Neural crest cell (in vitro differentiated cells): ENCODE data around the gene DYNLL1. TPM values are rescaled to one million over a fixed set of nuclear protein-coding genes. Genes with fewer than 3 reads are reported as not detected.

ENCODE experiments used
- DNase-seq: peaks from one replicate; pipeline ENCODE4 v3.0.0; 2021; ENCODE audit warnings: low read depth, mixed read lengths, low spot score
- H3K27ac Mint-ChIP-seq: one replicate; pipeline ENCODE4 v1.8.0; 2021; ENCODE audit warnings: mild to moderate bottlenecking, mixed read lengths; ENCODE audit not compliant: unreplicated experiment
- H3K27me3 Mint-ChIP-seq: 2 replicates; pipeline ENCODE4 v1.8.0; 2021; ENCODE audit warnings: low read depth, mild to moderate bottlenecking, mixed read lengths
- H3K36me3 Mint-ChIP-seq: 2 replicates; pipeline ENCODE4 v1.8.0; 2021; ENCODE audit warnings: low read depth, mild to moderate bottlenecking, mixed read lengths
- H3K4me1 Mint-ChIP-seq: 2 replicates; pipeline ENCODE4 v1.8.0; 2021; ENCODE audit warnings: mixed read lengths
- H3K4me3 Mint-ChIP-seq: one replicate; pipeline ENCODE4 v1.8.0; 2021; ENCODE audit warnings: mild to moderate bottlenecking, mixed read lengths
- H3K9me3 Mint-ChIP-seq: 2 replicates; pipeline ENCODE4 v1.8.0; 2021; ENCODE audit warnings: mixed read lengths
- CTCF ChIP-seq: fragments of 200-600 bp; sonication (generic); conservative IDR thresholded peaks from 2 replicates; pipeline ENCODE4 v1.5.0; 2021; ENCODE audit warnings: antibody characterized with exemption, mild to moderate bottlenecking
- total RNA-seq: library from RNA; stranded (reverse); gene quantifications from 2 replicates; pipeline ENCODE4 v1.2.1, GENCODE V29; 2021

Gene DYNLL1
- total RNA-seq, 1 donor from 2014 or later = 375 TPM

DNA sequence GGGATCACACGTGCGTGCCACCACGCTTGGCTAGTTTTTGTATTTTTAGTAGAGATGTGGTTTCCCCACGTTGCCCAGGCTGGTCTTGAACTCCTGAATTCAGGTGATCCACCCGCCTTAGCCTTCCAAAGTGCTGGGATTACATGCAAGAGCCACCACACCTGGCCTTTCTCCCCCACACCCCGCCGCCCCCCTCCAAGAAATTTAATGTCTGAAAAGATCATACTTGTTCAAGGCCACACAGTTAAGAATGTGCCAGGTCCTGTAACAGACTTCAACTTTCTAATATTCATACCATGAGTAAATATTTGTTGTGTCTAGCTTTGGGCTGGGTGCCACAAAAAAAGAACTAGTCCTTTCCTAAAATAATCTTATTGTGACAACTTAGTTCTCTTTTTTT lies 40.6 kb upstream of the DYNLL1 start:
- Mint-ChIP-seq H3K4me1 (no peaks in the 10 kb centered on the region), H3K27ac (no peak overlapping the region), H3K36me3 (peaks cover 17% of the 10 kb centered on the region), H3K9me3 (no peaks in the 10 kb centered on the region), H3K4me3 (no peak overlapping the region), H3K27me3 (no peaks in the 10 kb centered on the region)
- DNase-seq = no peak
- no peak for TF ChIP-seq CTCF

GRCh38 chr12:120457133-120457532 lies 38.8 kb upstream of the DYNLL1 start:
- Mint-ChIP-seq H3K27me3 (no peaks in the 10 kb centered on the region), H3K27ac (no peak overlapping the region), H3K9me3 (no peaks in the 10 kb centered on the region), H3K4me1 (no peaks in the 10 kb centered on the region), H3K36me3 (peaks cover 21% of the 10 kb centered on the region), H3K4me3 (peak overlapping the region; percentile 60)
- no peak for DNase-seq
- peak; percentile 49 for TF ChIP-seq CTCF

- no peaks in the 10 kb centered on the region for H3K4me1 Mint-ChIP-seq
- H3K9me3 Mint-ChIP-seq = no peaks in the 10 kb centered on the region
- no peak overlapping the region for H3K27ac Mint-ChIP-seq
- H3K4me3 Mint-ChIP-seq = no peak overlapping the region
- no peak for DNase-seq
- no peak for TF ChIP-seq CTCF
- H3K27me3 Mint-ChIP-seq = no peaks in the 10 kb centered on the region
- H3K36me3 Mint-ChIP-seq = peaks cover 32% of the 10 kb centered on the region
Observed at GRCh38 chr12:120460157-120460556, 35.8 kb upstream of the DYNLL1 start.

DNA sequence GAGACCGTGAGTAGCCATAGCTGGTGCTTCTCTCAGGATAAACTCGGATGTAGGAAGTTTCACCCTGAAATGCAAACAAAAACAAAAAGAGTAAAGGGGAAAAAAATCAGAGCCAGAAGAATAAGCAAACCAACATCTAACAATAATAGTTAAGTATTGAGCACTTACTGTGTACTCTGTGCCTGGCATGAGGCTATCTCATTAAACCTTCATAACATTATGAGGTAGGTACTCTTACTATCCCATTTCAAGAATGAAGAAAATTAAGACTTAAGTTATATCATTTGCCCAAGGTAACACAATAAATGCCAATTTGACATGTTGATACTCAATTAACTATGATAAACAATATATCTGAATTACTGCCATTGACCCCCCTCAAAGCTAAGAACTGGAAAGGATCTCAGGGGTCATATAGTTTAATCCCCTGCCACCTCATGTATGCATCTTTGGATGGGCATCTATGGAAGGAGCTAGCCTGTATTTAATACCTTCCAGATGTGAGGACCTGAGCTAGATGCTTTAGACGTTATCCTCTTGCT lies 33.7 kb upstream of the DYNLL1 start:
- Mint-ChIP-seq H3K4me1 (peaks cover 14% of the 10 kb centered on the region), H3K9me3 (no peaks in the 10 kb centered on the region), H3K4me3 (peak overlapping the region; percentile 32), H3K27ac (no peak overlapping the region), H3K27me3 (no peaks in the 10 kb centered on the region), H3K36me3 (peaks cover 27% of the 10 kb centered on the region)
- TF ChIP-seq CTCF = no peak
- no peak for DNase-seq

DNA sequence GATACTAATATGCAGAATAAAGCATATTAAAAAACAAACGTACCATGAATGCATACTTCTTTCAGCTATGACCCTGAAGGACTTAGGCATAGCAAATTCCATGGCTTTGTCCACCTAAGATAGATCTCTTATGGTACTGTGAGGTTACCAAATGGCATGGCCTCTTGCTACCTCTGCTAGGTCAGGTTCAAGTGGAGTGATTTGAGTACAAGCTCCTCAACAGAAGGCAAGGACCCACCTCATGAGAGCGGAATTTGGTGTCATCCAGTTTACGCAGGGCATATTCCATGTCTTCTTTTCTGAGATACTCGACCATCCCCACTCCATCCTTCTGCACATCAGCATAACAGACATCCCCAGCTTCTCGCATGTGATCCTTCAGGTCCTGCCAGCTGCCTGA lies 32.2 kb upstream of the DYNLL1 start:
- TF ChIP-seq CTCF = no peak

More for the DNA sequence above, 32.2 kb upstream of the DYNLL1 start:
- DNase-seq = no peak
- Mint-ChIP-seq H3K27me3 (peaks cover 4% of the 10 kb centered on the region), H3K9me3 (no peaks in the 10 kb centered on the region), H3K4me3 (no peak overlapping the region), H3K36me3 (peaks cover 28% of the 10 kb centered on the region), H3K4me1 (peaks cover 26% of the 10 kb centered on the region), H3K27ac (no peak overlapping the region)
